ENCODE data around the gene KCP. TPM values are rescaled to one million over a fixed set of nuclear protein-coding genes. Genes with fewer than 3 reads are reported as not detected.

Gene KCP
- polyA plus RNA-seq, 1 donor (not counting 4 experiments of a cell fraction or from before 2014, with no cell fraction given) = not detected

- no peak for FAIRE-seq
- H3K9ac ChIP-seq (ENCODE audit: control insufficient read depth, extremely low read depth, insufficient read depth, low read length) = no peak overlapping the region
- TF ChIP-seq CTCF (optimal IDR thresholded peaks at IDR 0.05 in 1 of 3, IDR thresholded peaks at IDR 0.05 in 1 of 3, conservative IDR thresholded peaks at IDR 0.05 in 1 of 3; ENCODE audit: extremely low read depth in 1 of 3, insufficient read depth in 2 of 3, low read length in 3 of 3) = no peak
- TF ChIP-seq EZH2 (IDR thresholded peaks at IDR 0.05; ENCODE audit: low read length) = no peak
- no peak overlapping the region for H3K4me2 ChIP-seq (ENCODE audit: control insufficient read depth, extremely low read depth, insufficient read depth, low read depth, low read length)
- H2AFZ ChIP-seq (ENCODE audit: control insufficient read depth, low read length) = no peak overlapping the region
- H3K9me3 ChIP-seq (ENCODE audit: control insufficient read depth, low read depth, low read length) = no peaks in the 10 kb centered on the region
- H4K20me1 ChIP-seq (ENCODE audit: control insufficient read depth, extremely low read depth, insufficient read depth, low read length) = no peaks in the 10 kb centered on the region
- H3K36me3 ChIP-seq (ENCODE audit: control insufficient read depth in 2 of 2, extremely low read depth in 1 of 2, insufficient read depth in 2 of 2, low read length in 2 of 2) = no peaks in the 10 kb centered on the region
- no peaks in the 10 kb centered on the region for H3K4me1 ChIP-seq (ENCODE audit: control insufficient read depth, extremely low read depth, insufficient read depth, low read length)
- dilution Hi-C loops (cut with MboI; ENCODE audit: extremely low pct_ligation_motif_present, low sequenced_read_pairs) = no loop called here
- H3K79me2 ChIP-seq (ENCODE audit: control insufficient read depth, insufficient read depth, low read length) = no peaks in the 10 kb centered on the region
- no peak overlapping the region for H3K4me3 ChIP-seq (ENCODE audit: control insufficient read depth in 2 of 3, extremely low read depth in 1 of 3, insufficient read depth in 2 of 3, low read depth in 1 of 3, low read length in 3 of 3)
- H3K27me3 ChIP-seq (ENCODE audit: control insufficient read depth, extremely low read depth, insufficient read depth, low read length) = no peaks in the 10 kb centered on the region
- H3K9me1 ChIP-seq (ENCODE audit: control insufficient read depth, extremely low read depth, insufficient read depth, low read length) = no peaks in the 10 kb centered on the region
- no peak for DNase-seq (ENCODE audit: low read depth, low spot score)
- no peak overlapping the region for H3K27ac ChIP-seq (ENCODE audit: control insufficient read depth, insufficient read depth, low read length)
Observed at GRCh38 chr7:128882134-128882533, 28.4 kb downstream of the KCP start.

- Histone ChIP-seq H4K20me1 (ENCODE audit: control insufficient read depth, extremely low read depth, insufficient read depth, low read length) (no peaks in the 10 kb centered on the region), H3K9me1 (ENCODE audit: control insufficient read depth, extremely low read depth, insufficient read depth, low read length) (no peaks in the 10 kb centered on the region), H3K36me3 (ENCODE audit: control insufficient read depth in 2 of 2, extremely low read depth in 1 of 2, insufficient read depth in 2 of 2, low read length in 2 of 2) (no peaks in the 10 kb centered on the region), H3K4me1 (ENCODE audit: control insufficient read depth, extremely low read depth, insufficient read depth, low read length) (peaks cover 1% of the 10 kb centered on the region), H3K27me3 (ENCODE audit: control insufficient read depth, extremely low read depth, insufficient read depth, low read length) (no peaks in the 10 kb centered on the region), H3K9ac (ENCODE audit: control insufficient read depth, extremely low read depth, insufficient read depth, low read length) (no peak overlapping the region), H3K4me3 (ENCODE audit: control insufficient read depth in 2 of 3, extremely low read depth in 1 of 3, insufficient read depth in 2 of 3, low read depth in 1 of 3, low read length in 3 of 3) (no peak overlapping the region), H3K9me3 (ENCODE audit: control insufficient read depth, low read depth, low read length) (no peaks in the 10 kb centered on the region), H2AFZ (ENCODE audit: control insufficient read depth, low read length) (no peak overlapping the region), H3K27ac (ENCODE audit: control insufficient read depth, insufficient read depth, low read length) (no peak overlapping the region), H3K4me2 (ENCODE audit: control insufficient read depth, extremely low read depth, insufficient read depth, low read depth, low read length) (no peak overlapping the region), H3K79me2 (ENCODE audit: control insufficient read depth, insufficient read depth, low read length) (no peaks in the 10 kb centered on the region)
- dilution Hi-C loops (cut with MboI; ENCODE audit: extremely low pct_ligation_motif_present, low sequenced_read_pairs) = no loop called here
- no peak for FAIRE-seq
- TF ChIP-seq EZH2 (IDR thresholded peaks at IDR 0.05; ENCODE audit: low read length) (no peak), CTCF (optimal IDR thresholded peaks at IDR 0.05 in 1 of 3, IDR thresholded peaks at IDR 0.05 in 1 of 3, conservative IDR thresholded peaks at IDR 0.05 in 1 of 3; ENCODE audit: extremely low read depth in 1 of 3, insufficient read depth in 2 of 3, low read length in 3 of 3) (no peak)
- no peak for DNase-seq (ENCODE audit: low read depth, low spot score)
Observed at GRCh38 chr7:128881458-128882125, 28.9 kb downstream of the KCP start.

Measured in keratinocyte (primary cell).